H1 (cell line): ENCODE measurements around the gene FAM76A. TPM values are rescaled to one million over a fixed set of nuclear protein-coding genes. Genes with fewer than 3 reads are reported as not detected.

Experiments
- BCL11A ChIP-seq, 2 experiments: IDR thresholded peaks; one replicate each; pipeline ENCODE4 v1.6.1; 2011; ENCODE audit warnings: low read depth in 2 of 2, low read length in 2 of 2, mild to moderate bottlenecking in 2 of 2
- KDM4A ChIP-seq: IDR thresholded peaks from one replicate; pipeline ENCODE4 v1.7.1; 2012; ENCODE audit warnings: low read depth, mild to moderate bottlenecking, moderate library complexity, low read length, inconsistent platforms; ENCODE audit not compliant: severe bottlenecking
- POLR2A ChIP-seq, 2 experiments: IDR thresholded peaks; 1 replicate in 1 of 2; 2 replicates in 1 of 2; pipeline ENCODE4 v1.6.1; 2011; ENCODE audit warnings: low read depth in 2 of 2, low read length in 2 of 2, mild to moderate bottlenecking in 2 of 2; ENCODE audit errors: control extremely low read depth in 1 of 2
- SIN3A ChIP-seq, 2 experiments: IDR thresholded peaks in 1 of 2; conservative IDR thresholded peaks in 1 of 2; 2 replicates each; pipeline ENCODE4 v1.6.1; 2011 to 2012; ENCODE audit warnings: low read length in 2 of 2, improper control_type of control experiment in 1 of 2, low read depth in 1 of 2, mild to moderate bottlenecking in 1 of 2
- TAF1 ChIP-seq: IDR thresholded peaks from 2 replicates; pipeline ENCODE4 v1.6.1; 2011; ENCODE audit warnings: mild to moderate bottlenecking, low read depth, low read length
- TEAD4 ChIP-seq: IDR thresholded peaks from 2 replicates; pipeline ENCODE4 v1.6.1; 2012; ENCODE audit warnings: low read depth, low read length, inconsistent platforms, mixed read lengths
- polyA plus RNA-seq, 7 experiments: library from polyadenylated mRNA; depleted of rRNA in 3 of 7; stranded (reverse) in 5 of 7; unstranded in 2 of 7; fragments of >200 nt in 5 of 7; fragments of 200-250 nt in 2 of 7; gene quantifications; 1 replicate in 5 of 7; 2 replicates in 1 of 7; 4 replicates in 1 of 7; pipeline versions ENCODE4 v1.2.1 to v1.2.3, GENCODE V29; 2011 to 2013; ENCODE audit warnings: missing spikeins in 2 of 7, mixed read lengths in 2 of 7
- total RNA-seq: library from RNA; stranded (reverse); fragmentation: NEBNext Ultra II Directional; extraction: Animal tissue kit (Norgen Biotek cat#: 25700); gene quantifications from 2 replicates; pipeline ENCODE4 v1.2.1, GENCODE V29; 2021
- TF ChIP-seq, protein P1 (sequence below): IDR thresholded peaks from 2 replicates; pipeline ENCODE4 v1.6.1; 2012; ENCODE audit warnings: low read length, inconsistent platforms
- TF ChIP-seq, protein P2 (sequence below): fragments of 300-600 bp; sonication (generic); IDR thresholded peaks from 2 replicates; pipeline ENCODE4 v1.7.1; 2012; ENCODE audit warnings: low read length, moderate library complexity, mild to moderate bottlenecking, inconsistent platforms; ENCODE audit not compliant: insufficient replicate concordance

FAM76A gene
- total and polyA plus RNA-seq, 2 of the 8 experiments (the other 6 are each of a cell fraction or from before 2014, with no cell fraction given), result 3.4 to 16.2 TPM

DNA sequence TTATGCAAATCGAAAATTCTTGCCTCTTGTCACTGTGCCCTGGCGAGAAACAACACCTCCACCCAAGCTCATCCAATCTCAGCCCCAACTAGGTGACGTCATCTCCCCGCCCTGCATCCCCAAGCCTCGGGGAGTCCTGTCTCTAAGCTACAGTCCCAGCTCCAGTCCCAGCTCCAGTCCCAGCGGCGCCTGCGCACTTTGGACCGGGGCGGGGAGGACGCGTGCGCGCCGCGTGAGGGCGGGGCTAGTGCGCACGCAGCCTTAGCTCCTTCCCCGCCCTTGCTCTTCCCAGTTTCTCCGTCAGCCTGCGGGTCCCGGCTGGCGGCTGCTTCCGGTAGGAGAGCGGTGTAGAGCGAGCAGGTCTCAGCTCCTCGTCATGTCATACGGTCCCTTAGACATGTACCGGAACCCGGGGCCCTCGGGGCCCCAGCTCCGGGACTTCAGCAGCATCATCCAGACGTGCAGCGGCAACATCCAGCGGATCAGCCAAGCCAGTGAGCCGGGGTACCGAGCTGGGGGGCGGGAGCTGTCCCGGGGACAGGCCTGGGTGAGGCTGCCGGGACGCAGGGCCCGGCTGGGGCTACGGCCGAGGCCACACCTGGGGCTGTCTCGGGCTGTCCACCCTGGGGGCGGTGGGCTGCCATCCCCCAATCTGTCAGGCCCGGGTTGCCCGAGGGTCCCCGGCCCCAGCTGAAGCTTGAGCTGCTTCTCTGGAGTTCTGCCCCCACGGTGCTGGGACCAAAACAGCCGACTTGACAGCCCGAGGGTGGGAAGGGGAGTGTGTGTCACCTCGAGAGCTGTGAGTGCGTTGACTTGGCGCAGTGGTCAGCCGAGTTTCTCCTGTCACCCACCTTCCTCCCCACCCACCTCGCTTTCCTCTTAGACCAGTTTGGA lies 47.4 kb downstream of the FAM76A start, which contains the start of gene STX12 (continued):
- TF ChIP-seq KDM4A (peak; percentile 84), TEAD4 (no peak), POLR2A (IDR thresholded peaks at IDR 0.05; ENCODE audit: control extremely low read depth in 1 of 2, low read depth in 2 of 2, low read length in 2 of 2) (peak in 1 of 2 experiments; percentile 67; a peak in 1 of 3 replicates), BCL11A (IDR thresholded peaks at IDR 0.05; ENCODE audit: low read depth in 2 of 2, low read length in 2 of 2) (no peak), SIN3A (conservative IDR thresholded peaks at IDR 0.05 in 1 of 2, IDR thresholded peaks at IDR 0.05 in 1 of 2; ENCODE audit: low read depth in 1 of 2, low read length in 2 of 2) (peak; percentile 65 to 81; a peak in 3 of 4 replicates), TAF1 (peak; percentile 82)
- TF ChIP-seq, protein P1, sequence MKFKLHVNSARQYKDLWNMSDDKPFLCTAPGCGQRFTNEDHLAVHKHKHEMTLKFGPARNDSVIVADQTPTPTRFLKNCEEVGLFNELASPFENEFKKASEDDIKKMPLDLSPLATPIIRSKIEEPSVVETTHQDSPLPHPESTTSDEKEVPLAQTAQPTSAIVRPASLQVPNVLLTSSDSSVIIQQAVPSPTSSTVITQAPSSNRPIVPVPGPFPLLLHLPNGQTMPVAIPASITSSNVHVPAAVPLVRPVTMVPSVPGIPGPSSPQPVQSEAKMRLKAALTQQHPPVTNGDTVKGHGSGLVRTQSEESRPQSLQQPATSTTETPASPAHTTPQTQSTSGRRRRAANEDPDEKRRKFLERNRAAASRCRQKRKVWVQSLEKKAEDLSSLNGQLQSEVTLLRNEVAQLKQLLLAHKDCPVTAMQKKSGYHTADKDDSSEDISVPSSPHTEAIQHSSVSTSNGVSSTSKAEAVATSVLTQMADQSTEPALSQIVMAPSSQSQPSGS, result peak; percentile 98
- TF ChIP-seq, protein P2, sequence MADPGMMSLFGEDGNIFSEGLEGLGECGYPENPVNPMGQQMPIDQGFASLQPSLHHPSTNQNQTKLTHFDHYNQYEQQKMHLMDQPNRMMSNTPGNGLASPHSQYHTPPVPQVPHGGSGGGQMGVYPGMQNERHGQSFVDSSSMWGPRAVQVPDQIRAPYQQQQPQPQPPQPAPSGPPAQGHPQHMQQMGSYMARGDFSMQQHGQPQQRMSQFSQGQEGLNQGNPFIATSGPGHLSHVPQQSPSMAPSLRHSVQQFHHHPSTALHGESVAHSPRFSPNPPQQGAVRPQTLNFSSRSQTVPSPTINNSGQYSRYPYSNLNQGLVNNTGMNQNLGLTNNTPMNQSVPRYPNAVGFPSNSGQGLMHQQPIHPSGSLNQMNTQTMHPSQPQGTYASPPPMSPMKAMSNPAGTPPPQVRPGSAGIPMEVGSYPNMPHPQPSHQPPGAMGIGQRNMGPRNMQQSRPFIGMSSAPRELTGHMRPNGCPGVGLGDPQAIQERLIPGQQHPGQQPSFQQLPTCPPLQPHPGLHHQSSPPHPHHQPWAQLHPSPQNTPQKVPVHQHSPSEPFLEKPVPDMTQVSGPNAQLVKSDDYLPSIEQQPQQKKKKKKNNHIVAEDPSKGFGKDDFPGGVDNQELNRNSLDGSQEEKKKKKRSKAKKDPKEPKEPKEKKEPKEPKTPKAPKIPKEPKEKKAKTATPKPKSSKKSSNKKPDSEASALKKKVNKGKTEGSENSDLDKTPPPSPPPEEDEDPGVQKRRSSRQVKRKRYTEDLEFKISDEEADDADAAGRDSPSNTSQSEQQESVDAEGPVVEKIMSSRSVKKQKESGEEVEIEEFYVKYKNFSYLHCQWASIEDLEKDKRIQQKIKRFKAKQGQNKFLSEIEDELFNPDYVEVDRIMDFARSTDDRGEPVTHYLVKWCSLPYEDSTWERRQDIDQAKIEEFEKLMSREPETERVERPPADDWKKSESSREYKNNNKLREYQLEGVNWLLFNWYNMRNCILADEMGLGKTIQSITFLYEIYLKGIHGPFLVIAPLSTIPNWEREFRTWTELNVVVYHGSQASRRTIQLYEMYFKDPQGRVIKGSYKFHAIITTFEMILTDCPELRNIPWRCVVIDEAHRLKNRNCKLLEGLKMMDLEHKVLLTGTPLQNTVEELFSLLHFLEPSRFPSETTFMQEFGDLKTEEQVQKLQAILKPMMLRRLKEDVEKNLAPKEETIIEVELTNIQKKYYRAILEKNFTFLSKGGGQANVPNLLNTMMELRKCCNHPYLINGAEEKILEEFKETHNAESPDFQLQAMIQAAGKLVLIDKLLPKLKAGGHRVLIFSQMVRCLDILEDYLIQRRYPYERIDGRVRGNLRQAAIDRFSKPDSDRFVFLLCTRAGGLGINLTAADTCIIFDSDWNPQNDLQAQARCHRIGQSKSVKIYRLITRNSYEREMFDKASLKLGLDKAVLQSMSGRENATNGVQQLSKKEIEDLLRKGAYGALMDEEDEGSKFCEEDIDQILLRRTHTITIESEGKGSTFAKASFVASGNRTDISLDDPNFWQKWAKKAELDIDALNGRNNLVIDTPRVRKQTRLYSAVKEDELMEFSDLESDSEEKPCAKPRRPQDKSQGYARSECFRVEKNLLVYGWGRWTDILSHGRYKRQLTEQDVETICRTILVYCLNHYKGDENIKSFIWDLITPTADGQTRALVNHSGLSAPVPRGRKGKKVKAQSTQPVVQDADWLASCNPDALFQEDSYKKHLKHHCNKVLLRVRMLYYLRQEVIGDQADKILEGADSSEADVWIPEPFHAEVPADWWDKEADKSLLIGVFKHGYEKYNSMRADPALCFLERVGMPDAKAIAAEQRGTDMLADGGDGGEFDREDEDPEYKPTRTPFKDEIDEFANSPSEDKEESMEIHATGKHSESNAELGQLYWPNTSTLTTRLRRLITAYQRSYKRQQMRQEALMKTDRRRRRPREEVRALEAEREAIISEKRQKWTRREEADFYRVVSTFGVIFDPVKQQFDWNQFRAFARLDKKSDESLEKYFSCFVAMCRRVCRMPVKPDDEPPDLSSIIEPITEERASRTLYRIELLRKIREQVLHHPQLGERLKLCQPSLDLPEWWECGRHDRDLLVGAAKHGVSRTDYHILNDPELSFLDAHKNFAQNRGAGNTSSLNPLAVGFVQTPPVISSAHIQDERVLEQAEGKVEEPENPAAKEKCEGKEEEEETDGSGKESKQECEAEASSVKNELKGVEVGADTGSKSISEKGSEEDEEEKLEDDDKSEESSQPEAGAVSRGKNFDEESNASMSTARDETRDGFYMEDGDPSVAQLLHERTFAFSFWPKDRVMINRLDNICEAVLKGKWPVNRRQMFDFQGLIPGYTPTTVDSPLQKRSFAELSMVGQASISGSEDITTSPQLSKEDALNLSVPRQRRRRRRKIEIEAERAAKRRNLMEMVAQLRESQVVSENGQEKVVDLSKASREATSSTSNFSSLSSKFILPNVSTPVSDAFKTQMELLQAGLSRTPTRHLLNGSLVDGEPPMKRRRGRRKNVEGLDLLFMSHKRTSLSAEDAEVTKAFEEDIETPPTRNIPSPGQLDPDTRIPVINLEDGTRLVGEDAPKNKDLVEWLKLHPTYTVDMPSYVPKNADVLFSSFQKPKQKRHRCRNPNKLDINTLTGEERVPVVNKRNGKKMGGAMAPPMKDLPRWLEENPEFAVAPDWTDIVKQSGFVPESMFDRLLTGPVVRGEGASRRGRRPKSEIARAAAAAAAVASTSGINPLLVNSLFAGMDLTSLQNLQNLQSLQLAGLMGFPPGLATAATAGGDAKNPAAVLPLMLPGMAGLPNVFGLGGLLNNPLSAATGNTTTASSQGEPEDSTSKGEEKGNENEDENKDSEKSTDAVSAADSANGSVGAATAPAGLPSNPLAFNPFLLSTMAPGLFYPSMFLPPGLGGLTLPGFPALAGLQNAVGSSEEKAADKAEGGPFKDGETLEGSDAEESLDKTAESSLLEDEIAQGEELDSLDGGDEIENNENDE, result no peak
